Adrenal gland (tissue), 12 donors: ENCODE data around the gene PIKFYVE. TPM values are rescaled to one million over a fixed set of nuclear protein-coding genes. Genes with fewer than 3 reads are reported as not detected.

Source experiments
- DNase-seq, 7 donors: peaks; one replicate each; pipeline ENCODE4 v3.0.0-alpha.2; 2019 to 2020
- H3K27ac ChIP-seq, 5 donors: fragments of 200-600 bp; sonication (generic) in 4 of 5; 1 replicate in 3 of 5; 2 replicates in 2 of 5; pipeline versions ENCODE4 v1.5.1 to v1.8.0; 2016 to 2020; ENCODE audit warnings: mild to moderate bottlenecking in 1 of 5
- H3K27me3 ChIP-seq: fragments of 200-600 bp; 2 replicates; pipeline ENCODE4 v1.8.0; 2021
- H3K36me3 ChIP-seq, 2 donors: fragments of 200-600 bp; replicated peaks in 1 of 2; 1 replicate in 1 of 2; 2 replicates in 1 of 2; pipeline versions ENCODE4 v1.5.1 to v1.8.0; 2018 to 2022
- H3K4me1 ChIP-seq, 2 donors: fragments of 200-600 bp; replicated peaks in 1 of 2; 1 replicate in 1 of 2; 2 replicates in 1 of 2; pipeline versions ENCODE4 v1.5.1 to v1.8.0; 2018 to 2021
- H3K4me3 ChIP-seq, 4 donors: fragments of 200-600 bp; sonication (generic) in 3 of 4; one replicate each; pipeline ENCODE4 v1.5.1; 2016 to 2018
- H3K9me3 ChIP-seq, 3 donors: fragments of 200-600 bp; sonication (generic) in 1 of 3; replicated peaks in 1 of 3; 1 replicate in 2 of 3; 2 replicates in 1 of 3; pipeline versions ENCODE4 v1.5.1 to v1.8.0; 2016 to 2021
- CTCF ChIP-seq, 6 experiments: fragments of 450-650 bp in 4 of 6; fragments of 200-600 bp in 2 of 6; sonication (generic) in 1 of 6; IDR thresholded peaks; 1 replicate in 5 of 6; 2 replicates in 1 of 6; pipeline versions ENCODE4 v1.5.1 to v1.8.0; 2016 to 2021; ENCODE audit warnings: antibody characterized with exemption in 6 of 6, mild to moderate bottlenecking in 2 of 6, moderate library complexity in 1 of 6
- POLR2A ChIP-seq, 2 donors: fragments of 450-650 bp; IDR thresholded peaks; one replicate each; pipeline ENCODE4 v1.6.1; 2017; ENCODE audit warnings: antibody characterized with exemption in 2 of 2, mild to moderate bottlenecking in 2 of 2, moderate library complexity in 1 of 2
- WGBS, 4 donors: extraction: QIAGEN DNeasy Blood & Tissue Kit in 2 of 4; methylation state at CpG; one replicate each; pipeline versions ENCODE4 v1.1.5 to v1.1.7; 2013 to 2017; 5-methylcytosine and 5-hydroxymethylcytosine counted together
- intact Hi-C, 2 donors: fragments of 100-400 bp; cut with DNase I; formaldehyde crosslinking; loops; one replicate each; pipeline versions ENCODE4 v1.14.1 to v1.15.0; 2022 to 2023
- polyA plus RNA-seq, 3 donors: library from polyadenylated mRNA; stranded (reverse); fragments of 200-250 nt in 2 of 3; fragments of 350-450 nt in 1 of 3; fragmentation: Illumina TruSeq in 1 of 3; extraction: RNeasy Lipid Tissue Mini Kit (QIAGEN cat#74804) in 1 of 3; gene quantifications; one replicate each; pipeline ENCODE4 v1.2.3, GENCODE V29; 2013 to 2014
- total RNA-seq, 9 donors: library from RNA; depleted of rRNA in 4 of 9; stranded (reverse); fragments of >200 nt in 4 of 9; fragments of 120-200 nt in 1 of 9; fragmentation: NEBNext Ultra II Directional in 1 of 9; extraction: Animal tissue kit (Norgen Biotek cat#: 25700) in 1 of 9; gene quantifications; one replicate each; pipeline versions ENCODE4 v1.1.0 to v1.2.4, GENCODE V29; 2013 to 2023
- donor health status: healthy with polysubstance abuse.
- donor health status: Bipolar disorder and iron deficiency.
- donor health status: DM: yes; HTN: yes; CAD: no.
- donor health status: DM: no; HTN: no; CAD: no.
- donor health status: DM: no; HTN: no; CAD: no.
- donor health status: DM: yes; HTN: yes; CAD: no.

PIKFYVE gene
- total and polyA plus RNA-seq, 12 donors = 5.1 to 36.5 (median 25.3) TPM

GRCh38 chr2:208406474-208407451 is 140.7 kb downstream of the PIKFYVE start, which contains the start of gene PTH2R:
Gene PTH2R, plus strand, starts transcription at chr2:208406792. Its CDS starts 252 bp downstream, at chr2:208407044.
- Histone ChIP-seq H3K27ac (no peak within 1 kb of the TSS), H3K27me3 (peaks cover 42% of the 10 kb centered on the region), H3K9me3 (no peaks in the 10 kb centered on the region), H3K4me3 (peak within 1 kb of the TSS in 1 of 4 donors; percentile 35), H3K36me3 (no peaks in the 10 kb centered on the region), H3K4me1 (peaks cover 0 to 9% of the 10 kb centered on the region in 2 donors)
- TF ChIP-seq CTCF (IDR thresholded peaks at IDR 0.05) (no peak), POLR2A (IDR thresholded peaks at IDR 0.05) (no peak)
- 4 to 31% (median 8%) methylated on average over 10 to 82 of the region's 82 CpGs for WGBS, 4 donors
- intact Hi-C loops = no loop called here
- DNase-seq = peak in 1 of 7 donors; percentile 17

- Histone ChIP-seq H3K27ac (no peak overlapping the region), H3K4me1 (peaks cover 0 to 9% of the 10 kb centered on the region in 2 donors), H3K36me3 (no peaks in the 10 kb centered on the region), H3K27me3 (peaks cover 46% of the 10 kb centered on the region), H3K9me3 (no peaks in the 10 kb centered on the region), H3K4me3 (no peak overlapping the region)
- DNase-seq = no peak
- intact Hi-C loops = no loop called here
- TF ChIP-seq CTCF (IDR thresholded peaks at IDR 0.05) (peak in 4 of 6 experiments; percentile 7 to 52 (median 36)), POLR2A (IDR thresholded peaks at IDR 0.05) (no peak)
- 11 to 20% (median 16%) methylated on average over 9 of the region's 9 CpGs for WGBS, 4 donors
Observed at GRCh38 chr2:208407667-208408066, 141.6 kb downstream of the PIKFYVE start.

Other genes starting within 250 kb of the PIKFYVE start
- gene PLEKHM3, start 240.7 kb upstream of the PIKFYVE start, total RNA-seq = 10 to 100 TPM; 14.4 to 39.6 (median 25.3) TPM
- gene PLEKHM3, start 240.7 kb upstream of the PIKFYVE start, polyA plus RNA-seq = 10 to 100 TPM in 2 of 3 donors, 1 to 10 TPM in 1; 9.5 to 16.8 (median 11.0) TPM
- gene CRYGD, start 141.7 kb upstream of the PIKFYVE start, total RNA-seq = not detected
- gene CRYGD, start 141.7 kb upstream of the PIKFYVE start, polyA plus RNA-seq = not detected
- gene CRYGC, start 136.4 kb upstream of the PIKFYVE start, total RNA-seq = not detected
- gene CRYGC, start 136.4 kb upstream of the PIKFYVE start, polyA plus RNA-seq = not detected
- gene CRYGB, start 120.1 kb upstream of the PIKFYVE start, total RNA-seq = not detected
- not detected for gene CRYGB, start 120.1 kb upstream of the PIKFYVE start, polyA plus RNA-seq
- gene CRYGA, start 102.7 kb upstream of the PIKFYVE start, total RNA-seq = not detected
- gene CRYGA, start 102.7 kb upstream of the PIKFYVE start, polyA plus RNA-seq = not detected
- not detected for gene C2orf80, start 76.2 kb upstream of the PIKFYVE start, total RNA-seq
- not detected for gene C2orf80, start 76.2 kb upstream of the PIKFYVE start, polyA plus RNA-seq
- gene IDH1, start 11.2 kb upstream of the PIKFYVE start, total RNA-seq = 100 to 1,000 TPM; 337 to 937 (median 491) TPM
- gene IDH1, start 11.2 kb upstream of the PIKFYVE start, polyA plus RNA-seq = 100 to 1,000 TPM in 2 of 3 donors, 10 to 100 TPM in 1; 82.8 to 525 (median 117) TPM
- gene PTH2R, start 140.5 kb downstream of the PIKFYVE start, total RNA-seq = under 1 TPM in 7 of 9 donors, not detected in 2; 0.12 to 0.80 (median 0.28) TPM
- under 1 TPM; 0.11 to 0.84 (median 0.48) TPM for gene PTH2R, start 140.5 kb downstream of the PIKFYVE start, polyA plus RNA-seq